Neural cell (in vitro differentiated cells): ENCODE results near the gene DNM1. TPM values are rescaled to one million over a fixed set of nuclear protein-coding genes. Genes with fewer than 3 reads are reported as not detected.

Source experiments
- H2AFZ ChIP-seq: fragments of 200-600, 300-800 bp; sonication (generic), shearing (Covaris generic); 2 replicates; pipeline ENCODE4 v1.6.0; 2014; ENCODE audit warnings: low read depth, mild to moderate bottlenecking, antibody characterized with exemption, low read length, moderate library complexity
- H3F3A ChIP-seq: fragments of 200-600 bp; shearing (Covaris generic); 2 replicates; pipeline ENCODE4 v1.6.1; 2016; ENCODE audit warnings: mild to moderate bottlenecking, moderate library complexity, mixed read lengths, antibody characterized with exemption, low read length; ENCODE audit not compliant: insufficient read depth, poor library complexity, severe bottlenecking
- H3K27ac ChIP-seq: fragments of 200-600, 300-800 bp; sonication (generic), shearing (Covaris generic); 2 replicates; pipeline ENCODE4 v1.5.1; 2014; ENCODE audit warnings: mild to moderate bottlenecking, low read length, moderate library complexity
- H3K27me3 ChIP-seq: fragments of 300-800, 200-600 bp; sonication (generic), shearing (Covaris generic); 2 replicates; pipeline ENCODE4 v1.6.0; 2014; ENCODE audit warnings: mild to moderate bottlenecking, low read depth, low read length, moderate library complexity; ENCODE audit not compliant: insufficient read depth
- H3K36me3 ChIP-seq: fragments of 300-800, 200-600 bp; sonication (generic), shearing (Covaris generic); 2 replicates; pipeline ENCODE4 v1.5.1; 2014; ENCODE audit warnings: mild to moderate bottlenecking, antibody characterized with exemption, low read length, moderate library complexity; ENCODE audit not compliant: insufficient read depth
- H3K4me2 ChIP-seq: fragments of 300-800, 200-600 bp; sonication (generic), shearing (Covaris generic); 2 replicates; pipeline ENCODE4 v1.6.0; 2014; ENCODE audit warnings: mild to moderate bottlenecking, low read length
- H3K4me3 ChIP-seq: fragments of 300-800, 200-600 bp; sonication (generic), shearing (Covaris generic); 2 replicates; pipeline ENCODE4 v1.5.1; 2014; ENCODE audit warnings: mild to moderate bottlenecking, low read length, moderate library complexity
- H3K79me2 ChIP-seq: fragments of 200-600 bp; shearing (Covaris generic); replicated peaks from 2 replicates; pipeline ENCODE4 v1.6.0; 2014; ENCODE audit warnings: mild to moderate bottlenecking, low read length, moderate library complexity; ENCODE audit not compliant: insufficient read depth
- H3K9ac ChIP-seq: fragments of 300-800, 200-600 bp; sonication (generic), shearing (Covaris generic); 2 replicates; pipeline ENCODE4 v1.6.1; 2016; ENCODE audit warnings: mild to moderate bottlenecking, low read length, mixed read lengths
- H3K9me2 ChIP-seq: fragments of 200-600 bp; shearing (Covaris generic); 2 replicates; pipeline ENCODE4 v1.6.1; 2016; ENCODE audit warnings: mild to moderate bottlenecking, low read length, mixed read lengths; ENCODE audit not compliant: insufficient read depth
- H3K9me3 ChIP-seq: fragments of 200-600, 300-800 bp; sonication (generic), shearing (Covaris generic); 2 replicates; pipeline ENCODE4 v1.6.1; 2016; ENCODE audit warnings: mild to moderate bottlenecking, mixed run types, low read length, moderate library complexity, mixed read lengths
- H4K20me1 ChIP-seq: fragments of 200-600 bp; shearing (Covaris generic); 2 replicates; pipeline ENCODE4 v1.6.1; 2016; ENCODE audit warnings: mild to moderate bottlenecking, mixed run types; ENCODE audit not compliant: insufficient read depth
- EP300 ChIP-seq: fragments of 450-650 bp; conservative IDR thresholded peaks from 2 replicates; pipeline ENCODE4 v1.6.1; 2014; ENCODE audit warnings: antibody characterized with exemption, mild to moderate bottlenecking, moderate library complexity; ENCODE audit not compliant: poor library complexity, severe bottlenecking
- EZH2 ChIP-seq: fragments of 200-600, 300-800 bp; shearing (Covaris generic), sonication (generic); IDR thresholded peaks from 2 replicates; pipeline ENCODE4 v1.6.1; 2014; ENCODE audit warnings: antibody characterized with exemption, low read length, borderline replicate concordance, mild to moderate bottlenecking; ENCODE audit not compliant: insufficient read depth, poor library complexity, severe bottlenecking
- MXI1 ChIP-seq: fragments of 450-650 bp; conservative IDR thresholded peaks from 2 replicates; pipeline ENCODE4 v1.6.1; 2014; ENCODE audit warnings: antibody characterized with exemption, mild to moderate bottlenecking; ENCODE audit not compliant: poor library complexity, severe bottlenecking
- POLR2AphosphoS5 ChIP-seq: IDR thresholded peaks from 2 replicates; pipeline ENCODE4 v1.6.1; 2012
- RAD21 ChIP-seq: fragments of 450-650 bp; conservative IDR thresholded peaks from 2 replicates; pipeline ENCODE4 v1.6.1; 2014; ENCODE audit warnings: antibody characterized with exemption, mild to moderate bottlenecking, moderate library complexity
- SMC3 ChIP-seq: fragments of 450-650 bp; conservative IDR thresholded peaks from 2 replicates; pipeline ENCODE4 v1.6.1; 2014; ENCODE audit warnings: antibody characterized with exemption, mild to moderate bottlenecking, moderate library complexity; ENCODE audit not compliant: poor library complexity
- TAF1 ChIP-seq: IDR thresholded peaks from 2 replicates; pipeline ENCODE4 v1.6.1; 2012; ENCODE audit warnings: low read depth
- polyA plus RNA-seq: library from polyadenylated mRNA; depleted of rRNA; stranded (reverse); fragments of >200 nt; gene quantifications from 2 replicates; pipeline ENCODE4 v1.2.3, GENCODE V29; 2014
- TF ChIP-seq, protein P1 (sequence below): fragments of 450-650 bp; IDR thresholded peaks from 2 replicates; pipeline ENCODE4 v1.5.1; 2014; ENCODE audit warnings: antibody characterized with exemption, mild to moderate bottlenecking, moderate library complexity; ENCODE audit not compliant: poor library complexity, severe bottlenecking
- TF ChIP-seq, protein P2 (sequence below): IDR thresholded peaks from 2 replicates; pipeline ENCODE4 v1.6.1; 2012; ENCODE audit warnings: borderline replicate concordance

DNM1 gene
- polyA plus RNA-seq, 1 donor from 2014 or later, result 104 TPM

DNA sequence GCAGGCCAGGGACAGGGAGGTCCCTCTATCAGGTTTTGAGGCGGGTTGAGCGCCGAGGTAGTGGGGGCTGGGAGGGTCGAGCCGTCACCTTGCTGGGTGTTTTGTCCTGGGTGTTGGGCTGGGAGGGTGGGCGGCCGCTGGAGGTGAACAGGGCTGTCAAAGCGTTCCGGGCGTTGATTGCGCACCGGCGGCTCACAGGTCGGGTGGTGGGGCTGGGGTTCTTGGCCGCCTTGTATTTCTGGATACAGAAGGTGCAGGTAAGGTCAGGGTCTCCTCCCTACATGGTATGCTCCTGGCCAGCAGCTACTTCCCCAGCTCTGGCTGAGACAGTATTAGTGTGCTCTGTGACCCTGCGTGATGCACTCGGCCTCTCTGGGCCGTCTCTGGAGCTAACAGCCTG lies 37.0 kb upstream of the DNM1 start:
- H3K27ac ChIP-seq, result no peak overlapping the region
- H2AFZ ChIP-seq, result no peak overlapping the region
- H3K9me2 ChIP-seq, result no peaks in the 10 kb centered on the region
- no peaks in the 10 kb centered on the region for H3K79me2 ChIP-seq
- no peak for TF ChIP-seq MXI1
- TF ChIP-seq POLR2AphosphoS5, result no peak
- TF ChIP-seq, protein P1, sequence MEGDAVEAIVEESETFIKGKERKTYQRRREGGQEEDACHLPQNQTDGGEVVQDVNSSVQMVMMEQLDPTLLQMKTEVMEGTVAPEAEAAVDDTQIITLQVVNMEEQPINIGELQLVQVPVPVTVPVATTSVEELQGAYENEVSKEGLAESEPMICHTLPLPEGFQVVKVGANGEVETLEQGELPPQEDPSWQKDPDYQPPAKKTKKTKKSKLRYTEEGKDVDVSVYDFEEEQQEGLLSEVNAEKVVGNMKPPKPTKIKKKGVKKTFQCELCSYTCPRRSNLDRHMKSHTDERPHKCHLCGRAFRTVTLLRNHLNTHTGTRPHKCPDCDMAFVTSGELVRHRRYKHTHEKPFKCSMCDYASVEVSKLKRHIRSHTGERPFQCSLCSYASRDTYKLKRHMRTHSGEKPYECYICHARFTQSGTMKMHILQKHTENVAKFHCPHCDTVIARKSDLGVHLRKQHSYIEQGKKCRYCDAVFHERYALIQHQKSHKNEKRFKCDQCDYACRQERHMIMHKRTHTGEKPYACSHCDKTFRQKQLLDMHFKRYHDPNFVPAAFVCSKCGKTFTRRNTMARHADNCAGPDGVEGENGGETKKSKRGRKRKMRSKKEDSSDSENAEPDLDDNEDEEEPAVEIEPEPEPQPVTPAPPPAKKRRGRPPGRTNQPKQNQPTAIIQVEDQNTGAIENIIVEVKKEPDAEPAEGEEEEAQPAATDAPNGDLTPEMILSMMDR, result no peak
- no peak for TF ChIP-seq EZH2
- TF ChIP-seq, protein P2, sequence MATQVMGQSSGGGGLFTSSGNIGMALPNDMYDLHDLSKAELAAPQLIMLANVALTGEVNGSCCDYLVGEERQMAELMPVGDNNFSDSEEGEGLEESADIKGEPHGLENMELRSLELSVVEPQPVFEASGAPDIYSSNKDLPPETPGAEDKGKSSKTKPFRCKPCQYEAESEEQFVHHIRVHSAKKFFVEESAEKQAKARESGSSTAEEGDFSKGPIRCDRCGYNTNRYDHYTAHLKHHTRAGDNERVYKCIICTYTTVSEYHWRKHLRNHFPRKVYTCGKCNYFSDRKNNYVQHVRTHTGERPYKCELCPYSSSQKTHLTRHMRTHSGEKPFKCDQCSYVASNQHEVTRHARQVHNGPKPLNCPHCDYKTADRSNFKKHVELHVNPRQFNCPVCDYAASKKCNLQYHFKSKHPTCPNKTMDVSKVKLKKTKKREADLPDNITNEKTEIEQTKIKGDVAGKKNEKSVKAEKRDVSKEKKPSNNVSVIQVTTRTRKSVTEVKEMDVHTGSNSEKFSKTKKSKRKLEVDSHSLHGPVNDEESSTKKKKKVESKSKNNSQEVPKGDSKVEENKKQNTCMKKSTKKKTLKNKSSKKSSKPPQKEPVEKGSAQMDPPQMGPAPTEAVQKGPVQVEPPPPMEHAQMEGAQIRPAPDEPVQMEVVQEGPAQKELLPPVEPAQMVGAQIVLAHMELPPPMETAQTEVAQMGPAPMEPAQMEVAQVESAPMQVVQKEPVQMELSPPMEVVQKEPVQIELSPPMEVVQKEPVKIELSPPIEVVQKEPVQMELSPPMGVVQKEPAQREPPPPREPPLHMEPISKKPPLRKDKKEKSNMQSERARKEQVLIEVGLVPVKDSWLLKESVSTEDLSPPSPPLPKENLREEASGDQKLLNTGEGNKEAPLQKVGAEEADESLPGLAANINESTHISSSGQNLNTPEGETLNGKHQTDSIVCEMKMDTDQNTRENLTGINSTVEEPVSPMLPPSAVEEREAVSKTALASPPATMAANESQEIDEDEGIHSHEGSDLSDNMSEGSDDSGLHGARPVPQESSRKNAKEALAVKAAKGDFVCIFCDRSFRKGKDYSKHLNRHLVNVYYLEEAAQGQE, result no peak
- no peak for TF ChIP-seq TAF1
- no peaks in the 10 kb centered on the region for H3K9me3 ChIP-seq
- no peak overlapping the region for H3K9ac ChIP-seq
- H3K4me2 ChIP-seq, result no peak overlapping the region
- H4K20me1 ChIP-seq, result no peaks in the 10 kb centered on the region
- H3K36me3 ChIP-seq, result peaks cover 3% of the 10 kb centered on the region
- H3F3A ChIP-seq, result no peaks in the 10 kb centered on the region
- no peaks in the 10 kb centered on the region for H3K27me3 ChIP-seq
- H3K4me3 ChIP-seq, result no peak overlapping the region

DNA sequence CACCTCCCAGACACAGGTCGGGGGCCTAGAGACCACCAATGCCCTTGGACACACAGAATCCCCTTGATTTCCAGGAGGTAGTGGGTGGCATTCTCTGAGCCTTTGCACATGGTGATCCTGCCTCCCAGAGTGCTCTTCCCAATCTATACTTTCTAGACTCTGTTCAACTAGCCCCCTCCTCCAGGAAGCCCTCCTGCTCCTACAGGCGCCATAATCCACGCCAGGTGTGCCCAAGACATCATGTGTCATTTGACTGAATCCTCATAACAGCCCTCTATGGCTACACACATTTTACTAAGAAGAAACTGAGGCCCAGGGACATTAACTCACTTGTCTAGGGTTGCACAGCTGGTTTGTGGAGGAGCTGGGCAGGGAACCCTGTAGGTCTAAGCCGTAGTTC lies 36.0 kb upstream of the DNM1 start:
- no peak overlapping the region for H2AFZ ChIP-seq
- H3K9ac ChIP-seq, result no peak overlapping the region
- H3K27ac ChIP-seq, result no peak overlapping the region
- H4K20me1 ChIP-seq, result no peaks in the 10 kb centered on the region
- no peak overlapping the region for H3K4me3 ChIP-seq
- no peaks in the 10 kb centered on the region for H3K9me2 ChIP-seq
- H3K79me2 ChIP-seq, result no peaks in the 10 kb centered on the region
- peaks cover 1% of the 10 kb centered on the region for H3K36me3 ChIP-seq
- TF ChIP-seq RAD21 (no peak), TAF1 (no peak), SMC3 (no peak), POLR2AphosphoS5 (no peak), MXI1 (no peak), EP300 (no peak), EZH2 (no peak)
- TF ChIP-seq, protein P2, result no peak
- TF ChIP-seq, protein P1, result no peak
- H3K9me3 ChIP-seq, result no peaks in the 10 kb centered on the region
- no peak overlapping the region for H3K4me2 ChIP-seq
- H3K27me3 ChIP-seq, result no peaks in the 10 kb centered on the region
- no peaks in the 10 kb centered on the region for H3F3A ChIP-seq
